Activated T-helper 1 cell treated with anti-CD3 and anti-CD28 coated beads, Interleukin-12 subunit alpha, Interleukin-12 subunit beta, Interleukin-2, Interleukin-4 antibody, amounts not matched to agents 30 ng/mL and 10 ng/mL and 1 ng/mL, durations not matched to agents 14 hours and 24 hours and 36 hours (primary cell): ENCODE data around the gene PSG1. TPM values are rescaled to one million over a fixed set of nuclear protein-coding genes. Genes with fewer than 3 reads are reported as not detected.
"Not testable (repeated sequence)": the region's sequence is repeated elsewhere in the genome, so short reads cannot be mapped to it uniquely, and the experiment has no call there.

ENCODE experiments used
- DNase-seq: peaks from one replicate; pipeline ENCODE4 v3.0.0; 2021; ENCODE audit warnings: low spot score
- H3K27ac Mint-ChIP-seq: one replicate; pipeline ENCODE4 v1.8.0; 2021; ENCODE audit warnings: mild to moderate bottlenecking, mixed read lengths
- H3K27me3 Mint-ChIP-seq: one replicate; pipeline ENCODE4 v1.8.0; 2022; ENCODE audit warnings: mild to moderate bottlenecking, moderate library complexity, mixed read lengths; ENCODE audit not compliant: insufficient read depth
- H3K36me3 Mint-ChIP-seq: one replicate; pipeline ENCODE4 v1.8.0; 2021; ENCODE audit warnings: low read depth, mixed read lengths
- H3K4me1 Mint-ChIP-seq: one replicate; pipeline ENCODE4 v1.8.0; 2021; ENCODE audit warnings: low read depth, mixed read lengths
- H3K4me3 Mint-ChIP-seq: one replicate; pipeline ENCODE4 v1.8.0; 2021; ENCODE audit warnings: mild to moderate bottlenecking, moderate library complexity, mixed read lengths
- H3K9me3 Mint-ChIP-seq: one replicate; pipeline ENCODE4 v1.8.0; 2021; ENCODE audit warnings: mixed read lengths
- intact Hi-C: fragments of 100-400 bp; cut with micrococcal nuclease; formaldehyde crosslinking; loops from one replicate; pipeline ENCODE4 v1.15.1; 2024
- total RNA-seq: library from RNA; stranded (reverse); gene quantifications from 2 replicates; pipeline ENCODE4 v1.2.3, GENCODE V29; 2022

PSG1 gene
- total RNA-seq, 1 donor from 2014 or later = not detected

DNA sequence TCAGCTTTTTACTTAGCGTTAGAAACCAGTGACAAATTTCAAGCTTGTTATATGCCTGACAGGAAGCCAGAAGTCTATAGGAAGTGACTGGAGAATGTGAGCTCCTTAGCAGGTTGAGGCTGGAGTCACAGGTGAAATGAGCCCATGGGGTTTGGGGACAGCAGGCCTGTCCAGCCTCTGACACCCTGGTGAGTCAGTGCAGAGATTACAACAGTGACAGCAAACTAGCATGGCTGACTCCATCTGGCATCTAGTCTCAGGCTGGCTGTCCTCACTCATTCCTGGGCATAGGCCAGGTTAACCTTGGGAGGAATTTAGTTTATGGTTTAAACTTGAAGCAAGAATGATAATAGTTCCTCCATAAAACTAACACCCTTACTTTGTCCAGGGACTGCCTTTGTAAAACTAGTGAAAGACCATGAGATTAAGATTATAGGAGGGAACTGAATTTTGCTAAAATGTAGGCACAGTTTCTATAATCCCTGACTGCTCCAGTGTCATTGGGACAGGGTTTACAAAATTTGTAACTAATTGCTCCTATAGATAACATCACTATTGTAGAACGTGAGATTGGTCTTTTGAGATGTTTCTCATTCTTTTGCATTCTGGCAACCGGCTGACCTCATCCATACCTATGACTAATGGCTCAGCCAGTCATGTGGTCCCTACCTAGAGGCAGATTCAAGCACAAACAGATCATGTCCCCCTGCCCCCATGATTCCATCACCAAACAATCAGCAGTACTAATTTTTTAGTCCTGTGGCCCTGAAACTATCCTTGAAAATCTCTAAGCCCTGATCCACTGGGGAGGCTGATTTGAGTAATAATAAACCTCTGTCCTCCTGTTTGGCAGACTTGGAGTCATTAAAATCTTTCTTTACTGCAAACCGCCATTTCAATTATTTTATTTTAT is 4.4 kb downstream of the PSG1 start:
- intact Hi-C loops, DNase-seq, H3K27me3 Mint-ChIP-seq, H3K4me3 Mint-ChIP-seq, H3K9me3 Mint-ChIP-seq, H3K27ac Mint-ChIP-seq, H3K36me3 Mint-ChIP-seq, H3K4me1 Mint-ChIP-seq: not testable (repeated sequence)

- H3K4me3 Mint-ChIP-seq, H3K27me3 Mint-ChIP-seq, H3K36me3 Mint-ChIP-seq, DNase-seq, H3K4me1 Mint-ChIP-seq, H3K27ac Mint-ChIP-seq, H3K9me3 Mint-ChIP-seq, intact Hi-C loops: not testable (repeated sequence)
Observed at GRCh38 chr19:42874136-42874535, 5.4 kb downstream of the PSG1 start.

- Mint-ChIP-seq H3K4me1 (no peaks in the 10 kb centered on the region), H3K36me3 (no peaks in the 10 kb centered on the region), H3K4me3 (no peak overlapping the region), H3K27me3 (peaks cover 2% of the 10 kb centered on the region), H3K27ac (no peak overlapping the region), H3K9me3 (no peaks in the 10 kb centered on the region)
- DNase-seq = no peak
- intact Hi-C loops = no loop called here
Observed at GRCh38 chr19:42872608-42873007, 6.9 kb downstream of the PSG1 start.

- Mint-ChIP-seq H3K27ac (no peak overlapping the region), H3K4me1 (no peaks in the 10 kb centered on the region), H3K4me3 (no peak overlapping the region), H3K27me3 (no peaks in the 10 kb centered on the region), H3K36me3 (no peaks in the 10 kb centered on the region), H3K9me3 (no peaks in the 10 kb centered on the region)
- intact Hi-C loops = no loop called here
- DNase-seq = no peak
Observed at GRCh38 chr19:42857544-42857867, 22.0 kb downstream of the PSG1 start.

DNA sequence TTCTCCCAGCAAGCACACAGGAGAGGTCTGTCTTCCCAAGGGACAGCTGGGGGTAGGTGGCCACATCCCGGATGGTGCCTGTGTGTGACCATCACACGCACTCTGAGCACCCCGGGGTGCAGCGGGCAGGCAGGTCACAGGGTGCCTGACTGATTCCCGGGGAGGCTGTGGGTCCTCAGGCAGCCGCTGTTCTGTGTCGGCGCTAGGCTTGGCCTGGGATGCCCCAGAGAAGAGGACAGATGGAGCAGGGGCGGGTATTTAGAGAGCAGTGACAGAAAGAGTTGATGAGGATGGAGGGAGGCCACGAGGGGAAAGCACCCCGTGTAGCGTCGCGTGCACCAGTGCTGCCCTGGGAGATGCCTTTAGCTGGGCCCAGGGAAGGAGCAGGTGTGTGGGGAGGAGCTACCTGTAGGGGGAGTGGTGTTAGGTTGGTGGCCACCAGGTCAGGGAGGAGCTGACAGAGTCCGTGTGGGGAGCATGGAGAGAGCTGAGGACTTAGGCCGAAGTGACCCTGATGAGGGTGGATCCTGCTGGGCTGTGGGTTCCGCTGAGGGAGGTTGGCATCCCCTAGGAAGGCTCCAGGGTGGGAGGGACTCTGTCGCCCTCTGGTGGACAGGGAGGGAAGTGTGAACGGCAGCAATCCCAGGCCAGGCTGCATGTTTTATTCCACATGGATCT is 22.5 kb downstream of the PSG1 start:
- H3K27ac Mint-ChIP-seq, H3K9me3 Mint-ChIP-seq, H3K4me3 Mint-ChIP-seq, H3K27me3 Mint-ChIP-seq, H3K4me1 Mint-ChIP-seq, H3K36me3 Mint-ChIP-seq, intact Hi-C loops, DNase-seq: not testable (repeated sequence)

DNA sequence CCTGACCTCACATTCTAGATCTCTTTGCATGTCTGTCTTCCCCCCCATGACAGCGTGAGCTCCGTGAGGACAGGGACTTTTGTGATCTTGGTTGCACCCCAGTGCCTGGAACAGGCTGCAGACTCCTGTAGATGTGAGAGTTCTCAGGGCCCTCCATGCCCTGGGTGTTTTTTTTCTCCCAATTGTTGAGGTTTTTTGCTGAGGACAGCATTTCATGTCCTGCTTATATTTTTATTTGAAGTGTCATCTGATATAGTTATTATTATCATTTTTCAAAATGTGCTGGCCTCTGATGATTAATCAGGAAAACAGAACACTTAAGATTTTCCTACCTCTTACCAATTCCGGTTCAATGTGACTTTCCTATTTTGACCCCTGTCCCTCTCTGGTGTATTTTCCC is 24.8 kb downstream of the PSG1 start:
- intact Hi-C loops, DNase-seq, H3K36me3 Mint-ChIP-seq, H3K9me3 Mint-ChIP-seq, H3K27ac Mint-ChIP-seq, H3K27me3 Mint-ChIP-seq, H3K4me3 Mint-ChIP-seq, H3K4me1 Mint-ChIP-seq: not testable (repeated sequence)

DNA sequence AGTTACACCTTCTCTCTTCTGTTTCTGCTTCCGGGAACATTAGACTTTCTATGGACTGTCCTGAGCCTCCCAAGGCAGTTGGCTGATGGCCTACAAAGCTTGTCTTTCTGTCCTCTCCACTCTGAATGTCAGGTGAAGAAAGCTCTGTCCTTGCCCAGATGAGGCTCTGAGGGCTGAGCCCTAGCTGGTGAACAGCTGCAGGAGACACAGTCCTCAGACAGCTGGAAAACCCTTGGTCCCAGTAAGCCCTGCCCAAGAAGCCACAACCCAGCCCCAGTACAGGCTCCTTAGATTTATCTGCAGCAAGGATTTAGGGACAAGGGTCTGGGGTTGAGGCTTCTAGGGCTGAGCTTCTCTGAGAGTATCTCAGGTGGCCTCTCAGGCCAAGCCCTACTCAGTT is 26.3 kb downstream of the PSG1 start:
- H3K36me3 Mint-ChIP-seq, H3K4me1 Mint-ChIP-seq, H3K4me3 Mint-ChIP-seq, DNase-seq, H3K9me3 Mint-ChIP-seq, intact Hi-C loops, H3K27ac Mint-ChIP-seq, H3K27me3 Mint-ChIP-seq: not testable (repeated sequence)

GRCh38 chr19:42852821-42853220 is 26.7 kb downstream of the PSG1 start:
- intact Hi-C loops, DNase-seq, H3K27me3 Mint-ChIP-seq, H3K4me1 Mint-ChIP-seq, H3K4me3 Mint-ChIP-seq, H3K36me3 Mint-ChIP-seq, H3K9me3 Mint-ChIP-seq, H3K27ac Mint-ChIP-seq: not testable (repeated sequence)

DNA sequence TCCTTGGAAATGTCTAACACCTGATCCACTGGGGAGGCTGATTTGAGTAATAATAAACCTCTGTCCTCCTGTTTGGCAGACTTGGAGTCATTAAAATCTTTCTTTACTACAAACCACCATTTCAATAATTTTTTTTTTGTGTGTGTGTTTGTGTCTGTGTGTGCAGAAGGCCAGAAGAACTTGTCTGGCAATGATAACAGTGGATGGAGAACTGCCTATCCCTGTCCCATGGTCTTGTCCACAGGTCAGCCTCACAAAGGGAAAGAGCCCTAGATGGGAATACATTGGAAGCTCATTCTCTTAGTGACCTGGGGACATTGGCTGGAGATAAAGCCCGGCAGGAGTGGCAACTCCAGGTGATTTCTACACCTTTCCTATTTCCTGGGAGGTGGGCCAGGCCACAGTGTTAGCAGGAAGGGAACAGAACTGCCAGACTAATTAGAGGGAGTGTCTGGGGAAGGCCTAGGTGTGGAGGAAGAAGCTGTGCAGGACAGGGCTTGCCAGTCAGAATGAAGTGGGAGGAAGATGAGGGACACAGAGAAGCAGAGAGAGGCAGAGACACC is 27.7 kb downstream of the PSG1 start:
- H3K36me3 Mint-ChIP-seq, H3K9me3 Mint-ChIP-seq, H3K27ac Mint-ChIP-seq, H3K4me1 Mint-ChIP-seq, DNase-seq, H3K27me3 Mint-ChIP-seq, H3K4me3 Mint-ChIP-seq, intact Hi-C loops: not testable (repeated sequence)

- Mint-ChIP-seq H3K4me1 (no peaks in the 10 kb centered on the region), H3K27ac (no peak overlapping the region), H3K9me3 (no peaks in the 10 kb centered on the region), H3K4me3 (no peak overlapping the region), H3K36me3 (no peaks in the 10 kb centered on the region), H3K27me3 (no peaks in the 10 kb centered on the region)
- no peak for DNase-seq
- intact Hi-C loops = no loop called here
Observed at GRCh38 chr19:42850981-42851717, 28.4 kb downstream of the PSG1 start.

DNA sequence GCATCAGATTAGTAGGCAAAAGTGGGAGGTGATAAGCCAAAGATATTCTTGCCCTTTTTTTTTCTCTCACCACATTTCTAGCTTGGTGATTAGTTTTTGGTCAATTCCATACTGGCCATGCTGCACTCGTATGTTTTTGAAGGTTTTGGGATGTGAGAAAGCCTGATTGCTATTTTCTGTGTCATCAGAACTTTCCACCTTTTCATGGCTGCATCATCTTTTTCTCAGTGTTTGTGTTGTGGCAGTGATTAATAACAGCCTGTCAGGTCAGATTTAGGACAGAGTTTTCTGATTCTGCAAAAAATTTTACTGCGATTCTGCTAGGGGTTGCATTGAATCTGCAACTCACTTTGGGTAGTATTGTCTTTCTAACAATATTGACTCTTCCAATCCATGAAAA is 32.9 kb downstream of the PSG1 start:
- intact Hi-C loops = no loop called here
- Mint-ChIP-seq H3K4me1 (no peaks in the 10 kb centered on the region), H3K9me3 (no peaks in the 10 kb centered on the region), H3K4me3 (no peak overlapping the region), H3K27me3 (no peaks in the 10 kb centered on the region), H3K36me3 (no peaks in the 10 kb centered on the region), H3K27ac (no peak overlapping the region)
- DNase-seq = no peak

DNA sequence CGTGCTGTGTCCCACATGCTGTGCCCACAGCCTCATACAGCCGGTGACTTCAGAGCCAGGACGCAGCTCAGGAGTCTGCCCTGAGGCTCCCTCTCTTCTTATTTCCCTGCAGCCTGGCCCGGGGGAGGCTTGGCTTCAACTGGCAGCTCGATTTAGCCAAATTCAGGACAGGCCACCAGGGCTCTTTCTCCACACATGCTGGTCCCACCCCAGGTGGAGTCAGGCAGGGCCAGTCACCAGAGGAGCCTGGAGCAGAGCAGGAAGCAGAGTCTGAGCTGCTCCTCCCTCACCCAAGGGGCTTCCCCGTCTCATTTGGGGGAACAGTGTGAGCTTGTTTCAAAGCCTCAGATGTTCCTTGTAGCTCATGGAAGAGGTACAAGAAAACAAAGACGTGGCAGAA is 35.9 kb downstream of the PSG1 start:
- H3K27me3 Mint-ChIP-seq, H3K4me1 Mint-ChIP-seq, H3K27ac Mint-ChIP-seq, intact Hi-C loops, H3K4me3 Mint-ChIP-seq, H3K9me3 Mint-ChIP-seq, DNase-seq, H3K36me3 Mint-ChIP-seq: not testable (repeated sequence)
